Activated CD4-positive, alpha-beta T cell treated with anti-CD3 and anti-CD28 coated beads, Interleukin-2, amount 50 U/mL, for 4 hours (primary cell): ENCODE data around the gene NEUROG1.
"Not testable (repeated sequence)": the region's sequence is repeated elsewhere in the genome, so short reads cannot be mapped to it uniquely, and the experiment has no call there.

Experiments
- DNase-seq, 2 experiments: peaks; one replicate each; pipeline ENCODE4 v3.0.0-alpha.2; 2020

The NEUROG1 gene

DNA sequence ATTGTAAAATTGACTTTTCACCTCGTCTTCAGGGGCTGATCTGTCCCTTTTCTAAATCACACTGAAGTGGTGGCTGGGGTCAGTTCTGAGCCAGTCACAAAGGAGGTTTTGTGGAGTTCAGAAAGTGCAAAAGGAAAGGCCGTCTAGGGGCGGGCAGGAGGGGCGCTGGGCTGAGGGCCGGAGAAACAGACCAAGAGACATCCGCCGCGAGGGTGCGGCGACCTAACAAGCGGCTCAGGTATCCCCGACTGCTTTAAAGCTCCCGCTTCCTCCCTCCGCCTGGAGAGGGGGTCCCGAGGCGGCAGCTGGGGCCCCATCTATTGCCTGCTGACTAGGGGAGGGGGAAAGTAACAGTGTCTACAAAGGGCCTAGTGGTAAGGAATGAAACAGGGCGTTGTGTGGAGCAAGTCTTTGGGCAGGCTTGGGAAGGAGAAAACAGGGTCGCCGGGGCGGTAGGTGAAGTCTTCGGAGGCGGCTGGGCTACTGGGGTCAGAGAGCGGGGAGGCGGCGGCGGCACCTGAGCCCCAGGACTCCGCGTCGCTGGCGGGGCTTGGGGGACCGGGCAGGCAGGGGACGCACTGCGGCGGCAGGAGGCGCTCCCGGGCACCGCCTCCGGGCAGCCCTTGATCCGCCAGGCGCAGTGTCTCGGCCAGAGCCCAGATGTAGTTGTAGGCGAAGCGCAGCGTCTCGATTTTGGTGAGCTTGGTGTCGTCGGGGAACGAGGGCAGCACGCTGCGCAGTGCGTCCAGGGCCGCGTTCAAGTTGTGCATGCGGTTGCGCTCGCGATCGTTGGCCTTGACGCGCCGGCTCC lies 950 bp downstream of the NEUROG1 start:
- DNase-seq = no peak

DNA sequence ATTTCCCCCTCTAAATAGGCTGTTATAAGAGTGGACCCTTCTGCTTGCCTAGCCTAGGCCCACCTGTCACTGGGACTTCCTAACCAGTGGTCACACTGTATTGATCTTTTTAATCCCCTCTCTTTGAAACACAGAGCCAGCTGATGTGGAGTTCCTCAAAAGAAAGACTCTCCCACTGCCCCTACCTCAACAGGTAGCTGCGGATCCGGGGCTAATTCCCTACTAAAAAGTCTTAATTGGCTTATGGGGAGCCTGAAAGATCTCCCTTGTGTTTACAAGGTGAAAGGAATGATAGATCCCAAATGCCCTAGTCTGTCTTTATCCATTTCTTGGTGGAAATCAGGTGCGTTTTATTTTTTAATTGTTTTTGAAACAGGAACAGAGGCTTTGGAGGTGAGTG lies 2.0 kb downstream of the NEUROG1 start:
- no peak for DNase-seq

GRCh38 chr5:135533334-135533733 lies 2.4 kb downstream of the NEUROG1 start:
- no peak for DNase-seq

GRCh38 chr5:135529576-135529975 lies 6.2 kb downstream of the NEUROG1 start:
- DNase-seq = not testable (repeated sequence)

DNA sequence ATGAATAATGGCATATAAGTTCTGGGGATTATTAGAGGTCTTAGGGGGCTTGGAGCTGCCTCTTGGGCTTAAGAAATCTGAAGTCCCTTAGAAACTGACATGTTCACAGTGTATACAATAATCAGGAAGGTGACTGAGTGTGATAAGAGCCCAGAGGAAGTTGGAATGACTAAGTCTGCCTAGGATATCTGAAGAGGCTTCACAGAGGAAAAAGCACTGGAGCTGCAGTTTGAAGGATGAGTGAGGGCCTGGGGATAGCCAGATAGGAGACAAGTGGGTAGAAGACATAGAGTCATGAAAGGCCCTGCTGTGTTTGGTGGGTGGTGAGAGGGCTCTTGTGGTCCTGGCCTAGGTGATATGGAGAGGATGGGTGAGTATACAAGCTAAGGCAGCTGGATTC lies 8.8 kb downstream of the NEUROG1 start:
- DNase-seq = no peak

DNA sequence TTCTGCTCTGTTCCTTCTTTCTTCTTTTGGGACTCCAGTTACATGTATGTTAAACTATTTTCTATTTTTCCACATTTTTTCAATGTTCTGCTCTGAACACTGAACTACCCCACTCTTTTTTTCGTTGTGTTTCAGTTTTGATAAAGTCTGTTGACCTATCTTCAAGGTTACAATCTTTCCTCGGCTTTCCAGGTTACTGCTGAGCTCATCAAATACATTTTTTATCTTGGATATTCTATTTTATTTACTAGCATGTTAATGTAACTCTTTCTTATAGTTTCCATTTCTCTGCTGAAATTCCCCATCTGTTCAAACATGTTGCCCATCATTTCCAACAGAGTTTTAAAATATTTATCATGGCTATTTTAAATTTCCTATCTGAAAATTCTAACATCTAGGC lies 13.8 kb downstream of the NEUROG1 start:
- DNase-seq = no peak

GRCh38 chr5:135517631-135518030 lies 18.1 kb downstream of the NEUROG1 start:
- no peak for DNase-seq

GRCh38 chr5:135514116-135514515 lies 21.6 kb downstream of the NEUROG1 start:
- no peak for DNase-seq

GRCh38 chr5:135511761-135512575 lies 23.8 kb downstream of the NEUROG1 start:
- DNase-seq = no peak

GRCh38 chr5:135509995-135510394 lies 25.8 kb downstream of the NEUROG1 start:
- no peak for DNase-seq

GRCh38 chr5:135508496-135509005 lies 27.2 kb downstream of the NEUROG1 start:
- no peak for DNase-seq

- DNase-seq = no peak
Observed at GRCh38 chr5:135505973-135506372, 29.8 kb downstream of the NEUROG1 start.

- no peak for DNase-seq
Observed at GRCh38 chr5:135504376-135504775, 31.4 kb downstream of the NEUROG1 start.

- no peak for DNase-seq
Observed at GRCh38 chr5:135503871-135504270, 31.9 kb downstream of the NEUROG1 start.

DNA sequence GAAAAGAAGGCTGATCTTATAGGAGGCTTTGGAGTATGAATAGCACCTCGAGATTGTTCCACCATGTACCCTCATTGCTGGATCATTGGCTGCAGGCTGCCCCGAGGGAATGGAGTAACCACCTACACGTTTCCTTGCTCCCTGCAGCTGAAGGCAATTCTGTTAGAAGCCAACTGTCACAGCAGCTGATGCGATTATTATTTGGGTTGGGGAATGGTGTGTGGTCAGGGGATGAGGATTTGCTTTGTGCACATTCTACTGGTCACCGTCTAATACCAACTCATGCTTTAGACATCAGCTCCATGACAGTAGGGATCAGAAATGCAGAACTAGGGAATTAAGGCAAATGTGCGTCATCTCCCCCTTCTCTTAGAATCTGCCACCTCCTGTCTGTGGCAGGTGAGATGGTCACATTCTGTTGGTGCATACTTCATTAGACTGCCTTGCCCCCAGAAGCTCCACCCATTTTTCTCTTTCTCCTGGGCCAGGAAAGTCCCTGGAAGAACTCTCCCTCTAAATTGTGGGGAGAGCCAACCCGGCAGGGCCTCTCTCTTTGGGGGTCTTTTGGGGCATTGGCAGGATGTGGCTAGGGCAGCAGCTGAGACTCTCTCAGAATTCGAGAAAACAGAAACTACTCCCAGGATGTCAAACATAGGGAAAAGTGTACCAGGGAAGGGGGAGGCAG lies 32.8 kb downstream of the NEUROG1 start:
- no peak for DNase-seq

DNA sequence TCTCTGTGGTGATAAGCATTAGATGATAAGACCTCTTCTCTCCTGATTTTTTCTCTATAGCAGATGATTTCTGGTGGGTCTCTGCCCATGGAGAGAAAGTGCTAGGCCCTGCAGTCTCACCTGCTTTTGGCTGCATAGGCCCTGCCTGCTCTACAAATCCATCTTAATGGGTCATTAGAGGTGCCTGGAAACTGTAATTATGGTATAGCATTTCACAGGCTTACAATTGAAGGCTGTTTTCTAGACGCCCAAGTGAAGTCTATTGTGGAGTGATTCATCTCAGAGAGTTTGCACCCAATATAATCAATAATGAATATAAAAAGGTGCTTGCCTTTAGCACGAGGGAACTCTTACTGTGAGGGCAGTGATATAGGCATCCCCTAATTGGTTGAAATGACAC lies 33.8 kb downstream of the NEUROG1 start:
- no peak for DNase-seq

DNA sequence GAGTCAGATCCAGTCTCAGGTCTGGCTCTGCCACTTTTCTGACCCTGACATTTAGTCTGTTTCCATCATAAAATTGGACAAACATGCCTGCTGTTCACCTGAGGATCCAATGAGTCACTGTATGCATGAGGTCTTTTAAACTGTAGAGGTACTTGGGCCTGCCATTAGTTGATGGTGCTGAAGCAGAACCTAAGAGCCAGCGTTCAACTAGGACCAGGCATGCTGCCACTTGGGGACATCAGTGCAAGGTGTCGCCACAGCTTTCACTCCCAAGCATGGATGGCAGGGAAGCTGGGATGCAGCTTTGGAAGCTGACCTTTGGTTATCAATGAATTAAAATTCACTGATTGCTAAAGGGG lies 37.1 kb downstream of the NEUROG1 start:
- DNase-seq = no peak

- no peak for DNase-seq
Observed at GRCh38 chr5:135497971-135498636, 37.7 kb downstream of the NEUROG1 start.

- DNase-seq = not testable (repeated sequence)
Observed at GRCh38 chr5:135495531-135495930, 40.2 kb downstream of the NEUROG1 start.

GRCh38 chr5:135494196-135494595 lies 41.6 kb downstream of the NEUROG1 start:
- no peak for DNase-seq

DNA sequence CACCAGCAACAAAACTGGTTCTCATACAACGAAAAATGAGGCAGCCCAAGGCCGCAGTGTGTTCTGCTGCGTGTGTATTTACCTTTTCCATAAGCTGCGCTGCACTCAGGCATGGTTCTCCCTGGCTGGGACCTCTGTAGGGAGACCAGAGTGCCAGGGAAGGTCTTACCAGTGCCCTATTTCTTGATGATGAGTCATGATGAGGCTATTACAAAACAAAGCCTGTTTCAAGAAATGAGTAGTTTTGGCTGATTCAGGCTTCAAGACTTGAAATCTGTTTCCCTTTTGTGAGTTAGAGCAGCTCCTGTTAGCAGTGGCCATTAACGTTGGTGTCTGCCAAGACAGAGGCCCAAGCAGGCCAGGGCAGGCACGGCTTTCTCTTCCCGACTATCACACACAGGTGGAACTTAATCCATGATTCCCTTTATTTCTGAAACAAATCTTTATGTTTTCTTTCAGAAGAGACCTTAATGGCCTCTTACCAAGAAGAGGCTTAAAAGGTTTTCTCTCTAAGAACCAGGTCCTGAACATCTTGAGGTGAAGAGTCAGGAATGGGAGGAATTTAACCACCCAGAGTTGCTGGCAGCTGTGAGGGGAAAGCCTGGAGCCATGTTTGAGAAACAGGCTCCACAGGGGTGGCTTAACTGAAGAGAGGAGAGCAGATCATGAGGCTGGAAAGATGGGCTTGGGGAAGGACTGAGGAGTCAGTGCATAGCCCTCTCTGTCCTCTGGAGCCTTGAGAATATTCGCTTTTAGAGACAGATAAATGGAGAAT lies 42.2 kb downstream of the NEUROG1 start:
- DNase-seq = no peak

GRCh38 chr5:135492319-135492626 lies 43.5 kb downstream of the NEUROG1 start:
- DNase-seq = no peak
